CD4-positive, CD25-positive, alpha-beta regulatory T cell (primary cell): ENCODE data around the gene GABPB1. TPM values are rescaled to one million over a fixed set of nuclear protein-coding genes. Genes with fewer than 3 reads are reported as not detected.
A peak's percentile ranks its signal among the peaks of the same experiment; 100 is the strongest.

Source experiments
- ATAC-seq, 2 donors: fragments of 150-1000 bp; cut with Tn5 transposase; one replicate each; pipeline ENCODE4 v1.10.0; 2021; ENCODE audit warnings: low read depth in 2 of 2, moderate number of reproducible peaks in 2 of 2, moderate library complexity in 1 of 2
- DNase-seq, 3 donors: peaks; one replicate each; pipeline versions ENCODE4 v3.0.0 to v3.0.0-alpha.2; 2012 to 2022; ENCODE audit warnings: mixed read lengths in 1 of 3
- H3K27ac ChIP-seq: one replicate; pipeline ENCODE4 v1.7.0; 2013; ENCODE audit warnings: mild to moderate bottlenecking, low read length; ENCODE audit not compliant: insufficient read depth, poor library complexity, severe bottlenecking
- H3K27me3 ChIP-seq: one replicate; pipeline ENCODE4 v1.7.0; 2013; ENCODE audit warnings: low read length; ENCODE audit not compliant: control insufficient read depth, insufficient read depth
- H3K36me3 ChIP-seq: one replicate; pipeline ENCODE4 v1.7.0; 2013; ENCODE audit warnings: mild to moderate bottlenecking, low read length, moderate library complexity; ENCODE audit not compliant: control insufficient read depth, insufficient read depth
- H3K4me1 ChIP-seq: 2 replicates; pipeline ENCODE4 v1.7.0; 2013; ENCODE audit warnings: mild to moderate bottlenecking, low read length; ENCODE audit not compliant: insufficient read depth, control insufficient read depth, poor library complexity, severe bottlenecking
- H3K4me3 ChIP-seq: one replicate; pipeline ENCODE4 v1.7.0; 2013; ENCODE audit warnings: low read depth, mild to moderate bottlenecking, low read length, moderate library complexity
- H3K9me3 ChIP-seq, 2 experiments: 1 replicate in 1 of 2; 2 replicates in 1 of 2; pipeline ENCODE4 v1.7.0; 2013; ENCODE audit warnings: low read length in 2 of 2, mild to moderate bottlenecking in 1 of 2, moderate library complexity in 1 of 2; ENCODE audit not compliant: control insufficient read depth in 2 of 2
- H3K27ac Mint-ChIP-seq, 3 donors: one replicate each; pipeline ENCODE4 v1.8.0; 2020 to 2022; ENCODE audit warnings: mild to moderate bottlenecking in 3 of 3, mixed read lengths in 3 of 3, moderate library complexity in 2 of 3
- H3K27me3 Mint-ChIP-seq: one replicate; pipeline ENCODE4 v1.8.0; 2022; ENCODE audit warnings: mild to moderate bottlenecking, mixed read lengths
- H3K36me3 Mint-ChIP-seq: one replicate; pipeline ENCODE4 v1.8.0; 2020; ENCODE audit warnings: mixed read lengths
- H3K4me1 Mint-ChIP-seq, 4 donors: one replicate each; pipeline ENCODE4 v1.8.0; 2020 to 2022; ENCODE audit warnings: mixed read lengths in 4 of 4, mild to moderate bottlenecking in 1 of 4
- H3K4me3 Mint-ChIP-seq, 4 donors: one replicate each; pipeline ENCODE4 v1.8.0; 2020 to 2022; ENCODE audit warnings: mild to moderate bottlenecking in 4 of 4, mixed read lengths in 4 of 4, moderate library complexity in 3 of 4
- H3K9me3 Mint-ChIP-seq, 7 donors: one replicate each; pipeline ENCODE4 v1.8.0; 2020 to 2022; ENCODE audit warnings: mixed read lengths in 7 of 7, mild to moderate bottlenecking in 3 of 7, moderate library complexity in 2 of 7
- polyA plus RNA-seq, 4 donors: library from polyadenylated mRNA; unstranded; fragments of 300-500 nt; fragmentation: Illumina TruSeq; gene quantifications; one replicate each; pipeline ENCODE4 v1.2.3, GENCODE V29; 2021
- total RNA-seq: library from RNA; stranded (reverse); gene quantifications from one replicate; pipeline ENCODE4 v1.2.3, GENCODE V29; 2022

Gene GABPB1
- total and polyA plus RNA-seq, 5 donors from 2014 or later = 29.9 to 38.3 (median 31.2) TPM

DNA sequence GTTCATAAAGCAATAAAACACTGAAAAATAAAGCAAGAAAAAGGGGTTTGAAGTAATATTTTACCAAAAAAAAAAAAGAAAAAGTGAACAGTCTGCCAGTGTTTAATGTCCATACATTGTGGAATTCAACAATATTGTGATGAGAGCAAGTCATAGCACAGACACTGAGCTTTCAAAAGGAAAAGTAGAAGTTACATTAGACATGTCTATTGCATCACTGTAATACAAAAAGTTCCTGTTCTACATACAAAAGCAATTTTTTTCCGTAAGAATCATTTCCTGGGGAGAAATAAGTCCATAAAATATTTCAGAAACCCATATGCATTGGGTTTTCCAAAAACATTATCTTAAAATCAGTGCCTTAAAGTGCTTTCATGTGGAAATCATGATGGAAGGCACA, 77.6 kb downstream of the GABPB1 start:
- no peak overlapping the region for H3K27ac ChIP-seq

DNA sequence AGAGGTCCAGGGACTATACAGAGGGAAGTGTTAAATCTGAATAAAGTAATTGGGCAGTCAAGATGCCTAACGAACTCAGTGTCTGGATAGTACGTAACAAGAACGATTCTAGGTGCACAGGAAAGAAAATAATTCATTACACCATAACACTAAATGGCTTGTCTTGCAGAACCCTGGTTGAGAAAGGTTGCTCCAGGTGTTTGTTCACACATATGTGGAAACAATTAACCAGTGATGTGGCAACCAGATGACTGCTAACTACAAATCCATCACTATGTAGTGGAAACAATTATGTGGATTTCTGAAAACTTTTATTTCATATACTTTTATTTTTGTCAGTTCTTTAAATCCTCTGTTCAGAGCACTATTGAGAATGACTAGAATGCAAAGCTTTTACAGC, 79.1 kb downstream of the GABPB1 start:
- H3K4me1 ChIP-seq = no peaks in the 10 kb centered on the region
- ATAC-seq (no peak), DNase-seq (no peak)
- peaks cover 0 to 2% (median 0%) of the 10 kb centered on the region in 4 donors for H3K4me1 Mint-ChIP-seq
- no peaks in the 10 kb centered on the region for H3K27me3 Mint-ChIP-seq
- no peak overlapping the region for H3K27ac Mint-ChIP-seq
- no peak overlapping the region for H3K4me3 ChIP-seq
- no peaks in the 10 kb centered on the region for H3K9me3 Mint-ChIP-seq
- H3K36me3 ChIP-seq = peaks cover 6% of the 10 kb centered on the region
- H3K4me3 Mint-ChIP-seq = no peak overlapping the region
- H3K9me3 ChIP-seq = no peaks in the 10 kb centered on the region
- no peaks in the 10 kb centered on the region for H3K27me3 ChIP-seq
- H3K27ac ChIP-seq = no peak overlapping the region
- H3K36me3 Mint-ChIP-seq = peaks cover 10% of the 10 kb centered on the region

More for the DNA sequence above, 77.6 kb downstream of the GABPB1 start:
- peaks cover 0 to 2% (median 0%) of the 10 kb centered on the region in 4 donors for H3K4me1 Mint-ChIP-seq
- no peaks in the 10 kb centered on the region for H3K27me3 ChIP-seq
- no peak overlapping the region for H3K4me3 ChIP-seq
- H3K36me3 Mint-ChIP-seq = peaks cover 10% of the 10 kb centered on the region
- no peaks in the 10 kb centered on the region for H3K4me1 ChIP-seq
- ATAC-seq (no peak), DNase-seq (no peak)
- H3K27me3 Mint-ChIP-seq = no peaks in the 10 kb centered on the region
- H3K27ac Mint-ChIP-seq = no peak overlapping the region
- H3K9me3 Mint-ChIP-seq = no peaks in the 10 kb centered on the region
- peaks cover 6% of the 10 kb centered on the region for H3K36me3 ChIP-seq
- H3K4me3 Mint-ChIP-seq = no peak overlapping the region
- H3K9me3 ChIP-seq = no peaks in the 10 kb centered on the region

DNA sequence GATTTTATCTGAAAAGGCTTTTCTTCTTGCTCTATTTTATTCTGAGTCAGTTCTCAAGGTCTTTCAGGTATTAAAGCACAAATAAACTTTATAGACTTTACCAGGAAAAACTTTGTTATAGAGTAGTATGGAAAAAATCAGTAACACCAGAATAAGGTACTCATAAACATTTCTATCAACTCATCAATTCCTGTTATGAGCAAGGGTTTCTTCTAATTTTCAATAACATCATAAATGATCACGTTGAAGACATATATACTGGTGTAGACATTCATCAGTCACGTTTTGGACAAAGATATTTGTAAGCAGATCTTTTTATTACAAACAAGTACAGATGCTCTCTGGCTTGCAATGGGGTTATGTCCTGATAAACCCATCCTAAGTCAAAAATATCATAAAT, 79.9 kb downstream of the GABPB1 start:
- Mint-ChIP-seq H3K4me3 (no peak overlapping the region), H3K9me3 (no peaks in the 10 kb centered on the region), H3K36me3 (peaks cover 10% of the 10 kb centered on the region), H3K27me3 (no peaks in the 10 kb centered on the region), H3K27ac (no peak overlapping the region), H3K4me1 (peaks cover 0 to 2% (median 0%) of the 10 kb centered on the region in 4 donors)
- no peaks in the 10 kb centered on the region for H3K9me3 ChIP-seq
- H3K4me1 ChIP-seq = no peaks in the 10 kb centered on the region
- no peak overlapping the region for H3K4me3 ChIP-seq
- DNase-seq (no peak), ATAC-seq (no peak)
- no peaks in the 10 kb centered on the region for H3K27me3 ChIP-seq
- H3K36me3 ChIP-seq = peaks cover 6% of the 10 kb centered on the region
- H3K27ac ChIP-seq = no peak overlapping the region

DNA sequence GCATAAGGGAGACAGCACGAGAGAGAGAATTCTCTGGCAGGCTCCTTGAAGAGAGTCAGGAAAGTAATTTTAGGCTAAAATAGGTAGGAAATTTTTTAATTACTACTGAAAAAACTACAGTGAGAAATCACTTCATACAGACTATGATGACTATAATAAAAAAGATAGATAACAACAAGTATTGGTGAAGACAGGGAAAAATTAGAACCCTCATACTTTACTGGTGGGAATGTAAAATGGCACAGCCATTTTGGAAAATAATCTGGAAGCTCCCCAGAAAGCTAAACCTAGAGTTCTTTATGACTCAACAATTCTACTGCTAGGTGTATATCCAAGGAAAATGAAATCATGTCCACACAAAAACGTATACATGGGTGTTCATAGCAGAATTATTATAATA, 87.4 kb downstream of the GABPB1 start:
- Histone ChIP-seq H3K9me3 (peaks cover 0 to 2% of the 10 kb centered on the region in 2 experiments), H3K27me3 (peaks cover 3% of the 10 kb centered on the region), H3K27ac (no peak overlapping the region), H3K4me3 (no peak overlapping the region), H3K4me1 (peaks cover 6% of the 10 kb centered on the region), H3K36me3 (no peaks in the 10 kb centered on the region)
- DNase-seq = no peak
- H3K4me1 Mint-ChIP-seq = peaks cover 0 to 9% (median 5%) of the 10 kb centered on the region in 4 donors
- no peaks in the 10 kb centered on the region for H3K27me3 Mint-ChIP-seq
- no peak overlapping the region for H3K27ac Mint-ChIP-seq
- peaks cover 4% of the 10 kb centered on the region for H3K36me3 Mint-ChIP-seq
- no peak overlapping the region for H3K4me3 Mint-ChIP-seq
- ATAC-seq = no peak
- H3K9me3 Mint-ChIP-seq = peaks cover 0 to 9% (median 1%) of the 10 kb centered on the region in 7 donors

DNA sequence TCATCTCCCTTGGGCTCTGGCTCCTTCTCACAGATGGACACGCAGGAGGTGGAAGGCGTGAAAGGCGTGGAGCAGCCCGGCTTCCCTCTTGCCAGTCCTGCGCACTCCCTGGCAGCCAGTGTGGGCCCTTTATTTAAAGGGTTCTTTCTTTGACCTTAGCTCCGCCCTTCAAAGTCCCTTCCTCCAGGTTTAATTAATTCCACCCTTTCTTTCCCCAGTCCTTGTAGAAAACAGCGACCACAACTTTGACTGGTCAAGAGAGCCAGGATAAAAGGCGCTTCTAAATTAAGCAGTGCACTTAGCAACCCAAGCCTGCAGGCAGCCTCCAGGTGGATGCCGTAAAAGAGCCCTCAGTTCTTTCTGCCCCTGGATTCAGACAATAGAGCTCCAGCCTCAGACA, 89.4 kb downstream of the GABPB1 start, which contains the start of gene HDC:
HDC (minus strand) TSS at position 107 of the 400 bp plus-strand sequence; CDS start at position 4, 103 bp downstream.
- H3K36me3 Mint-ChIP-seq = peaks cover 4% of the 10 kb centered on the region
- Histone ChIP-seq H3K9me3 (peaks cover 0 to 2% of the 10 kb centered on the region in 2 experiments), H3K4me1 (peaks cover 18% of the 10 kb centered on the region), H3K27me3 (peaks cover 3% of the 10 kb centered on the region), H3K4me3 (no peak within 1 kb of the TSS), H3K27ac (no peak within 1 kb of the TSS), H3K36me3 (no peaks in the 10 kb centered on the region)
- no peak within 1 kb of the TSS for H3K27ac Mint-ChIP-seq
- peaks cover 4 to 28% (median 17%) of the 10 kb centered on the region in 4 donors for H3K4me1 Mint-ChIP-seq
- DNase-seq = no peak
- no peak within 1 kb of the TSS for H3K4me3 Mint-ChIP-seq
- no peaks in the 10 kb centered on the region for H3K27me3 Mint-ChIP-seq
- no peak for ATAC-seq
- peaks cover 0 to 9% (median 1%) of the 10 kb centered on the region in 7 donors for H3K9me3 Mint-ChIP-seq

DNA sequence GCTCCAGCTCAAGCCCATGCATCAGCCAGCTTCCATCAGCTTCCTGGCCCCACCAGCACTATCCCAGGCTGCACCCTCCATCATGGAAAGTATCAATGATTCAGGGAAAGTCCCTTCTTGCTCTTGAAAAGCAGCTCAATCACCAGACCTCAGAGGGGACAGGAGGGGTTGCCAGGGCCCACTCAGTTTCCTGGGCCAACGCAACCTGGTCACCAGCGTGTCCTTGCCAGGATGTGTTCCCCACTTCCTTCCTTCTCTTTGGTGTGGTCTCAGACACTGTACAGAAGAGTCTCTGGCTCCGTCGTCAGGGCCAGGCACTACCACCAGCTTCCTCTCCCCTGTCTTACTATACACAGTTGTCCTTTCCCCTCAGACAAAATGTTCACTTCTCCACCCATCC, 92.5 kb downstream of the GABPB1 start:
- Mint-ChIP-seq H3K27me3 (no peaks in the 10 kb centered on the region), H3K9me3 (peaks cover 0 to 7% (median 1%) of the 10 kb centered on the region in 7 donors), H3K4me1 (peaks cover 8 to 40% (median 25%) of the 10 kb centered on the region in 4 donors), H3K36me3 (peaks cover 4% of the 10 kb centered on the region), H3K4me3 (peak overlapping the region in 1 of 4 donors; percentile 48), H3K27ac (peak overlapping the region; percentile 11 to 73 (median 67))
- ATAC-seq = peak; percentile 61 to 71
- DNase-seq = peak in 2 of 3 donors; percentile 24 to 76
- Histone ChIP-seq H3K4me3 (no peak overlapping the region), H3K36me3 (no peaks in the 10 kb centered on the region), H3K27me3 (peaks cover 3% of the 10 kb centered on the region), H3K4me1 (peaks cover 25% of the 10 kb centered on the region), H3K27ac (no peak overlapping the region), H3K9me3 (peaks cover 0 to under 1% of the 10 kb centered on the region in 2 experiments)

DNA sequence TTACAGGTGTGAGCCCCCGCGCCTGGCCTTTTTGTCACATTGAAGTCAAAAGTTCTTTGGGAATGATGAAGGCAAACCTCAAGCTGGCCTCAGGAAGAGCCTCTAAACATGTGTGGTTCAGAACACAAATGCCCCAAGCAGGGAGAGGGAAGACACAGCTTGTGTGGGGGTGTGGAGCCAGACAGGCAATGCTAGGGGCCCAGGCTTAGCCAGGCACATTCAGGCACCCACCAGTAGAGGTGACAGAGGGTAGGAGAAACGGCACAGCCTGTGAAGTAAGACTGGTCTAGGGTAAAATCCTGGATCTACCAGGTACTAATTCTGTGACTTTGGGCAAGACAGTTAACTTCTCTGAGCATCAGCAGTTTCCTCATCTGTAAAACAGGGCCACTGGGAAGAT, 93.0 kb downstream of the GABPB1 start:
- H3K9me3 ChIP-seq = no peaks in the 10 kb centered on the region
- no peak overlapping the region for H3K27ac ChIP-seq
- H3K36me3 ChIP-seq = no peaks in the 10 kb centered on the region
- Mint-ChIP-seq H3K4me3 (no peak overlapping the region), H3K27ac (peak overlapping the region in 1 of 3 donors; percentile 73), H3K4me1 (peaks cover 8 to 40% (median 26%) of the 10 kb centered on the region in 4 donors), H3K36me3 (peaks cover 2% of the 10 kb centered on the region), H3K9me3 (peaks cover 0 to 2% (median under 1%) of the 10 kb centered on the region in 7 donors), H3K27me3 (no peaks in the 10 kb centered on the region)
- no peak overlapping the region for H3K4me3 ChIP-seq
- ATAC-seq = peak in 1 of 2 donors; percentile 27
- H3K27me3 ChIP-seq = no peaks in the 10 kb centered on the region
- peak in 1 of 3 donors; percentile 26 for DNase-seq
- peaks cover 25% of the 10 kb centered on the region for H3K4me1 ChIP-seq

DNA sequence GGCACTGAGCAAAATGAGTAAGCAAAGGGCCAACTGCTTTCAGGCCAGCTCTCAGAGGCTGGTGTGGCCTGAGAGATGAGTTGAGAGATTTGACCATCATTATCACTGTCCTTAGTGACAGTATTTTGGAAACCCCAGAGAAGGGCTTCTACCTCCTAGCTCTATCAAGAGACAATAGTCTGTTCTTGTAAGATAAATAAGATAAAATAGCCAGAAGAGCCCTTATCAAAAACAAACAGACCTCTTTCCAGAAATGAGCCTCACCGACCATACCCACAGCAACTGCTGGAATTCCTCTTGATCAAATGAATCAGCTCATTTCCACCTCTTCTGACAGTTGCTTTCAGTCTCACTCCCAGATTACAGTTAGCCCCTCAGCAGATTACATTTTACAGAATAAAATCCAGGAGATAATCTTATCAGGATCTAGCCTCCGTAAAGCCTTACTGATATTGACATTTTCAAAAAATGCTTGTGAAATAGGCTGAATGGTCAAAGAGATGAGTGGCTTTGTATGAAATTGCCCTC, 94.0 kb downstream of the GABPB1 start:
- no peaks in the 10 kb centered on the region for H3K9me3 ChIP-seq
- peaks cover 25% of the 10 kb centered on the region for H3K4me1 ChIP-seq
- no peak for ATAC-seq
- Mint-ChIP-seq H3K27ac (peak overlapping the region; percentile 34 to 68 (median 34)), H3K27me3 (no peaks in the 10 kb centered on the region), H3K4me1 (peaks cover 8 to 40% (median 27%) of the 10 kb centered on the region in 4 donors), H3K4me3 (no peak overlapping the region), H3K9me3 (no peaks in the 10 kb centered on the region), H3K36me3 (no peaks in the 10 kb centered on the region)
- H3K4me3 ChIP-seq = no peak overlapping the region
- no peaks in the 10 kb centered on the region for H3K27me3 ChIP-seq
- H3K27ac ChIP-seq = no peak overlapping the region
- H3K36me3 ChIP-seq = no peaks in the 10 kb centered on the region
- no peak for DNase-seq
